GM12891 (cell line): ENCODE measurements around the gene SMNDC1.

Experiments
- PAX5 ChIP-seq: IDR thresholded peaks from 2 replicates; pipeline ENCODE4 v1.6.1; 2011; ENCODE audit warnings: low read length, moderate library complexity, mild to moderate bottlenecking; ENCODE audit not compliant: insufficient read depth, severe bottlenecking
- POLR2A ChIP-seq: IDR thresholded peaks from 2 replicates; pipeline ENCODE4 v1.6.1; 2011; ENCODE audit warnings: low read depth, low read length, control low read depth
- POLR2AphosphoS5 ChIP-seq: IDR thresholded peaks from 2 replicates; pipeline ENCODE4 v1.6.1; 2011; ENCODE audit warnings: low read depth, low read length, control low read depth
- POU2F2 ChIP-seq: IDR thresholded peaks from 2 replicates; pipeline ENCODE4 v1.6.1; 2011; ENCODE audit warnings: low read depth, mild to moderate bottlenecking, control low read depth, low read length, moderate library complexity
- SPI1 ChIP-seq: IDR thresholded peaks from 2 replicates; pipeline ENCODE4 v1.6.1; 2011; ENCODE audit warnings: low read depth, low read length, control low read depth
- TAF1 ChIP-seq: IDR thresholded peaks from 2 replicates; pipeline ENCODE4 v1.6.1; 2011; ENCODE audit warnings: low read depth, low read length, control low read depth

DNA sequence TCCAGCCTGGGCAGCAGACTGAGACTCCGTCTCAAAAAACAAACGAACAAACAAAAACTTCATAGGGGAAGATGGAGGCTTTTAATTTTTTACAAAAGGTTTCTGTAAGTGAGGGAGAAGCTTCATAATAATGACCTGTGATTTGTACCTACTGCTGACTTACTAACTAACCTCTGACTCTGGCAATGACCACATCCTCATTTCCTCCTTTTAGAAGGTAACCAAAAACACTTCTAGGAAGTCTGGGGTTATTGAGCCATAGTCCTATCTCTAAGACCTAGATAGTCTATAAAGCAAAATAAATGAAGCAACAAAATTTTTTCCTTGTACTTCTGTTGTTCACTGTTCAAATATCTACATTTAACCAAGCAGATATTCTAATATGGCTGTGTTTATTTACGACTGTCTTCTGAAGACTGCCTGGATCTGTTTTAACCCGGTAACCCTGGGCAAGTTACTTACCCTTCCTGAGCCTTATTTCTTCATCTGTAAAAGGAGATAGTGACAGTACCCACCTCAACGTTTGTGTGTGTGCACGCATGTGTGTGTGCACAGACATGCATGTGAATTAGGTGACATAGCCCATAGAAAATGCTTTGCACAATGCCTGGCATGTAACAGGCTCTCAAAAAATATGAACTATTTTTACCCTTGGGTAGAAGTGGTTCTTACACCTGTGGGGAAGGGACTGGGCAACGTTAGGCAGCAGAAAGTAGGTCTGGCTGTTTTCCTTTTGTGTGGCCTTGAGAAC lies 30.8 kb upstream of the SMNDC1 start:
- no peak for TF ChIP-seq POLR2A
- no peak for TF ChIP-seq POLR2AphosphoS5
- no peak for TF ChIP-seq TAF1
- TF ChIP-seq SPI1, result peak; percentile 64
- no peak for TF ChIP-seq PAX5
- TF ChIP-seq POU2F2, result no peak
